ENCODE measurements around the gene YJU2. TPM values are rescaled to one million over a fixed set of nuclear protein-coding genes. Genes with fewer than 3 reads are reported as not detected.
"Not testable (repeated sequence)": the region's sequence is repeated elsewhere in the genome, so short reads cannot be mapped to it uniquely, and the experiment has no call there.

YJU2 gene
- total and polyA plus RNA-seq, 8 donors: 13.2 to 21.0 (median 17.8) TPM

GRCh38 chr19:4284176-4284958 lies 37.5 kb downstream of the YJU2 start:
- ATAC-seq (no peak), DNase-seq (no peak)
- Histone ChIP-seq H3K27me3 (peaks cover 19 to 67% of the 10 kb centered on the region in 2 donors), H3K4me1 (peaks cover 4 to 5% of the 10 kb centered on the region in 2 donors), H3K36me3 (no peaks in the 10 kb centered on the region), H3K4me3 (no peak overlapping the region), H3K27ac (no peak overlapping the region), H3K9me3 (no peaks in the 10 kb centered on the region)
- intact Hi-C loops (cut with DNase I): no loop called here
- no peak for TF ChIP-seq CTCF (IDR thresholded peaks at IDR 0.05)

- intact Hi-C loops (cut with DNase I): no loop called here
- TF ChIP-seq CTCF (IDR thresholded peaks at IDR 0.05): no peak
- Histone ChIP-seq H3K27ac (no peak overlapping the region), H3K36me3 (no peaks in the 10 kb centered on the region), H3K9me3 (no peaks in the 10 kb centered on the region), H3K27me3 (peaks cover 13 to 67% of the 10 kb centered on the region in 2 donors), H3K4me1 (no peaks in the 10 kb centered on the region), H3K4me3 (no peak overlapping the region)
- DNase-seq (no peak), ATAC-seq (no peak)
Measured at GRCh38 chr19:4284974-4285373, 38.1 kb downstream of the YJU2 start.

DNA sequence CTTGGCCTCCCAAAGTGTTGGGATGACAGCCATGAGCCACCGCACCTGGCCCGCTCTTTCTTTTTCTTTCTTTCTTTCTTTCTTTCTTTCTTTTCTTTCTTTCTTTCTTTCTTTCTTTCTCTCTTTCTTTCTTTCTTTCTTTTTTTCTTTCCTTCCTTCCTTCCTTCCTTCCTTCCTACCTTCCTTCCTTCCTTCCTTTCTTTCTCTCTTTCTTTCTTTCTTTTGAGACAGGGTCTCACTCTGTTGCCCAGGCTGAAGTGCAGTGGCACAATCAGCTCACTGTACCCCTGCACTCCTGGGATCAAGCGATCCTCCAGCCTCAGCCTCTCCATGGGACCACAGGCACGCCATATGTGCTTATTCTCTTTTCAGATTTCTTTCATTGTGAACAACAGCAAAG lies 39.3 kb downstream of the YJU2 start:
- H3K36me3 ChIP-seq; ATAC-seq; H3K4me1 ChIP-seq; H3K27ac ChIP-seq; H3K9me3 ChIP-seq; intact Hi-C loops (cut with DNase I); H3K4me3 ChIP-seq; DNase-seq: not testable (repeated sequence)
- H3K27me3 ChIP-seq: peaks cover 5 to 67% of the 10 kb centered on the region in 2 donors

DNA sequence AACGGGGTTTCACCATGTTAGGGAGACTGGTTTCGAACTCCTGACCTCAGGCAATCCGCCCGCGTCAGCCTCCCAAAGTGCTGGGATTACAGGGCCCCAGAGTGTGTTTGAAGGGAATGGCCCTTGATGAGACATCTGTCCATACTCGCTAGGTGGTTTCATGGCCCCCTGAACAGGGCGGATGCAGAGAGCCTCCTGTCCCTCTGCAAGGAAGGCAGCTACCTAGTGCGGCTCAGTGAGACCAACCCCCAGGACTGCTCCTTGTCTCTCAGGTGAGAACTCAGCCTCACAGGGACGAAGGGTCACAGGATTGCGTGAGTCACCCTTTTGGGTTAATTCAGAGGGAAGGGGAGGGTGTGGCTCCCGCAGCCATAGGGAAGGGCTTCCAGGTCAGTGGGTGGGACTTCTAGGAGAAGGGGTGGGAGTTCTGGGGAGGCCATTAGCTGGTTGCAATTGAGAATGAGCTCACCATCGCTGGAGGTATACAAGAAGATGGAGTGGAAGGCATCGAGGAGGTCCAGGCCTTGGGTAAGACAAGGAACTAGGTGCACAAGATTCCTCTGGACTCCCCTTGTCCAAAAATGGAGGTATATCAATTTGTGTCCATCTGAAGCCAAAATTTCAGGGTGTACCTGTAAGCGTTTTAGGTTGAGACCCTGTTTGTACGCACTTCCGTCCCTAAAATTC lies 41.4 kb downstream of the YJU2 start:
- DNase-seq: no peak
- H3K36me3 ChIP-seq: no peaks in the 10 kb centered on the region
- H3K9me3 ChIP-seq: no peaks in the 10 kb centered on the region
- intact Hi-C loops (cut with DNase I): no loop called here
- no peak for TF ChIP-seq CTCF (IDR thresholded peaks at IDR 0.05)
- no peaks in the 10 kb centered on the region for H3K4me1 ChIP-seq
- no peak overlapping the region for H3K27ac ChIP-seq
- H3K4me3 ChIP-seq: no peak overlapping the region
- peaks cover 1 to 66% of the 10 kb centered on the region in 2 donors for H3K27me3 ChIP-seq
- ATAC-seq: no peak

DNA sequence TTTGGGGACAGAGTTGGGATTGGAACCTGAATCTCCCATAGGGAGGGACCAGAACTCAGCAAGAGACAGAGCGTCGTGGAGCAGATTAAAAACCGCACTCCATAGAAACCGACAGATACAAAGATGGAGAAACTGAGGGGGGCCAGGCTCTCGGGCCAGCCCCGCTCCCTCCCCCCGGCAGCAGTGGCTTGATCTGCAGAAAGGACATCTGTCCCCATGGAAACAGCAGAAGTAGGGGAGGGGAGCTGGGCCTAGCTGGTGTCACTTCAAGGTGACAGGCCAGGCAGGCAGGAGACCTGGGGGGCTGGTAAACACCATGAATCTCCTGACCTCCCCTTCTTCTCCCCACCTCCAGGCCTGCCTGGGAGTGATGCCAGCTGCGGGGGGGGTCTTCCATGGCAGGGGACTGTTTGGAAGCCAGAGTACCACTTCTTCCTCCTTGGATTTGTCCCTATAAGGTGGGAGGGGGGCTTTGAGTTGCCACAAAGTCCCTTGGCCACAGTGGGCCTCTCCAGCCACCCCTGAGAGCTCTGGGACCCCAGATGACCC lies 44.4 kb downstream of the YJU2 start:
- Histone ChIP-seq H3K27ac (no peak overlapping the region), H3K4me3 (no peak overlapping the region), H3K9me3 (no peaks in the 10 kb centered on the region), H3K4me1 (no peaks in the 10 kb centered on the region), H3K36me3 (no peaks in the 10 kb centered on the region), H3K27me3 (peaks cover 0 to 76% of the 10 kb centered on the region in 2 donors)
- ATAC-seq: no peak
- DNase-seq: no peak
- intact Hi-C loops (cut with DNase I): no loop called here
- TF ChIP-seq CTCF (IDR thresholded peaks at IDR 0.05): no peak

Measured in left lung (tissue), 10 donors.